NCI-H1417 (cell line): ENCODE data around the gene PSRC1.
A peak's percentile ranks its signal among the peaks of the same experiment; 100 is the strongest.

ENCODE experiments used
- DNase-seq, 3 experiments: peaks; one replicate each; lab custom pipeline; 2025; lab: John Stamatoyannopoulos, UW

Gene PSRC1

DNA sequence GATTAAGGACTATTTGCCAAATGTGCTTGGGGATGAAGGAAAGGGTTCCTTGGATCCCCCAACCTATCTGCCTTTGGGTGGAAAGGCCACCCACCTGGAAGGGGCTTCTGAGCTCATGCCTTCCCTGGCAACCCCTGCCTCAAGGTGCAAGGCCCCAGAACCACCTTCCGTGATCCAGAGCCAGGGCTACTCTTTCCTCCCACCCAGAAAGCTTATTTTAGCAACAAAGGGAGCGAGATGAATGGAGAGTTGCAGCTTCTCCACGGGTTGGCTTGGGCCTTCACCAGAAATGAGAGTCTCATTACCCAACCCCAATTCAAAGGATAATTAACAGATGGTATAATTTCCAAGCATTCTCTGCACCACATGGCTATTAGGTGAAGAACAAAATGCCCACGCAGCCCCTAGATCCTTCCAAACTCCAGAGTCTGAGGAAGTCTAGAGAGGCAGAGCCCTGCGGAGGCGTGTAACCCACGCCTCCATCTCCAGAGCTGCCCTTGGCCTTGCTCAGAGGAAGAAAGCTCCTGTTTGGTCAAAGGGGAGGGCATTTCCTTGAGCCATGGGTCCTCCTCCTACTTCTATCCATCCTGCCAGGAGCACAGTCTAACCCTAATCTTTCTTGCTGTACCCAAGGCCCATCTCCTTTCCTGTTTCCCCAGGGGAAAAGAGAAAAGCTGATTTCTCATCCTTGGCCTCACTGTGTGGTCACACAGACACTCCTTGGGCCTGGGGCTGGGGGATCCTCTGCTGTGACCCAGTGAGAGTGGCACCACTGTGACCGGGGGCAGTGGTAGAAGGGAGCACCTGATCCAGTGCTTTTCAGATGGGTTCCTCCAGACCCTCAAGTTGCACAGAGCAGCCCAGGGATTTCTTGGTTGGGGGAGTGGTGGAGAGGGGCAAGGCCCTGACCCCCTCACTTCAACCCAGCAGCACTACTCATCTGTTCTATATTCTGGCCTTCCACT lies 35.3 kb downstream of the PSRC1 start:
- no peak for DNase-seq

DNA sequence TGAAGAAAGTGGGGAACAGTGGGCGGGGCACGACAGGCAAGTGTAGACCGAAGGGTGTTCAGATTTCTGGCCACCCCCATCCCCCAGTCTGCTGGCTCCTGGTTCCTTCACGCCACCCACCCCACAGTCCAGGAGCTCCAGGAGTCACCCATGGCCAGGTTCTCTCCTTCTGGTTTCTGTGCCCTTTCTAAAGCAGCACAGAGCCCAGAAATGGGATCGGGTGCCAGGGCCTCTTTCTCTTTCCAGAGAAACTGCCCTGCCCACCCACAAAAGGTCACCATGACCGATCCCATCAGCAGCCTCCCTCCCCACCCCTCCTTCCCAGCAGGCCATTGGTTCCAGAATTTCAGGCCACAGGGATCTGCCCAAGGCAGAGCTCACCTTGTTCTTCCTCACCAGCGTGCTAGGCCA lies 36.8 kb downstream of the PSRC1 start:
- no peak for DNase-seq

DNA sequence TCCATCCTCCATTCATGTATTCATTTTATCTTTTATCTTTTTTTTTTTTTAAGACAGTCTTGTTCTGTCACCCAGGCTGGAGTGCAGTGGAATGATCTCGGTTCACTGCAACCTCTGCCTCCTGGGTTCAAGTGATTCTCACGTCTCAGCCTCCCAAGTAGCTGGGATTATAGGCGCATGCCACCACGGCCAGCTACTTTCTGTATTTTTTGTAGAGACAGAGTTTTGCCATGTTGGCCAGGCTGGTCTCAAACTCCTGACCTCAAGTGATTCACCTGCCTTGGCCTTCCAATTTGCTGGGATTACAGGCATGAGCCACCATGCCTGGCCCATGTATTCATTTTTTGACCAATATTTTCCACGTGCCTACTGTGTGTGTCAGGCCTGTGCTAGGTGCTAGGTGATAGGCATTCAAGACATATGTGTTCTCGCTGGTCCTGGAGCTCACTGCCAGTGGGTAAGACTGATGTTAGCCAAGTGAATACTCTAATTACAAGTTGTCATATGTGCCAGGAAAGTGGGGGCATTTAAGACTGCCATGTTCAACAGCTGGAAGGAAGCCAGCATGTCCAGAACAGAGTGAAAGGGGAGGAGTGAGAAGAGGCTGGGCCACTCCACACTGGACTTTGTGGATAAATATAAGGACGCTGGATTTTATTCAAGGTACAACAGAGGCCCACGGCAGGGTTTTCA lies 38.9 kb downstream of the PSRC1 start:
- no peak for DNase-seq

DNA sequence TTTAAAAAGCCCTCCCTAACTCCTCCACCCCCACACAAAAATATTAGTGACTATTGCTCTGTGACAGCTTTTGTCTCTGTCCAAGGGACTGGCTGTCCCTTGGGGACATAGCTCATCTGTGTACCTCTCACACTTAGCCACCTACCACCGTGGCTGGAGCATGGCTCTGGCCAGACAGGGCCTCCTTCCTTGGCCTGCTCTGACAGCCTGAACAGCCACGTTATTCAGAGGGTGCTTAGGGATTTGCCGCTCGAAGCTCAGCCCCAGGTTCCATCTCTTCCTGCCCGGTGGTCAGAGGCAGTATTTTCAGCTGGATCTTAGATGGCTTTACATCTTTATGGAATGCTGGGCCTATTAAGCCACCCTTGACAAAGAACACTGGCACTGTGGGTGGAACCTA lies 39.7 kb downstream of the PSRC1 start:
- no peak for DNase-seq

DNA sequence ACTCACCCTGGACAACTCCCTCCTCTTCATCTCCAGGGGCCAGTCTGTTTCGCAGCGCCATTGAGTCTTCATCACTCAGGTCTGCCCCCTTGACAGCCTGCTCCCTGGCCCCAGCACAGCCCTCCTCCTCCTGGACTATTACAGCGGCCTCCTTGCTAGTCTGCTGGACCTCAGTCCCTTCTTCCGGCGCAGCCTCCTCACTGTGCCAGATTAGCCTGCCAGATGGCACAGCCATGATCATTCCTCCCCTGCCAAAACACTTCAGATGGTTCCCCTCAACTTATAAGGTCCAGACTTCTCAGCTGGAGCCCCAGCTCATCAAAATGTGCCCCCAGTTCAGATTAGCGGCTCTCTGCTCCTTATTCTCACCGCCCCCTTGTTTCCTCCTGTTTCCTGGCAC lies 40.6 kb downstream of the PSRC1 start:
- no peak for DNase-seq

DNA sequence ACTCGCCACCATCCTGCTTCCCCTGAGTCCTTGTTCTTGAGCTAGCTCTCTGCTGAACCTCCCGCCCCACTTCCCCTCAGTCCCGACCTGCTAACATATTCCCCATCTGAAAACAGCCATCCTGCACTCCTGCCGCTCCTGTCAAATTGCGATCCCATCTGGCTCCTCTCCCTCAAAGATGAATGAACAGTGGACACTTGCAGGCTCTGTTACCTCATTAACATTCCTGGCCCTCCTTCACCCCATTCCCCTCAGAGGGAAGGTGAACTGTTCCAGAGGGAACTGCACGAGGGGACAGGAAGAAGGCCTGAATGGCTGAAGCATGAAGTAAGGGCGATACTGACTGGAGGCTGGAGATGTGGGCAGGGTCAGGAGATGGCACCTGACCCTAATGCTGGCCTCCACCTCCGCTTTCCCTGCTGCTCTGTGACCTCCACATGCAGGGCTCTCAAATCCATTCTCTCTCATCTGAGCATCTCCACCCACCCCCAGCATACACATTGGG lies 41.1 kb downstream of the PSRC1 start:
- no peak for DNase-seq

DNA sequence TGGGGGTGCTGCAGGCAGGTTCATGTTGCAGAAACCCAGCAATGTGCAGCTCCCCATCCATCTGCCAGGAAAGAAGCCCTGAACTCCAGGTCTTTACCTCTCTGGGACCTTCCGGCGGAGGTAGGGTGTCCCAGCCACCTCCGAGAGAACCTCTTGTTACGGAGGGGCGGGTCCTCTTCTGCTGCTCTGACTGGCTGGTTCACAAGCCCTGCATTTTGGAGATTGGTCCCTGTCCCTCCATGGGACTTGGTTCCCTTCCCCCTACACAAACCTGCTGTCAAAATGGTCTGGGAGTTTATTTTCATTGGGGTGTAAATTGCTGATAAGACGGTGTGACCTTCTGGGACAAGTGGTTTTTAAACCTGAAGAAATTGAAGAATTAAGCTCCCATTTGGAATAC lies 41.6 kb downstream of the PSRC1 start:
- DNase-seq: no peak

DNA sequence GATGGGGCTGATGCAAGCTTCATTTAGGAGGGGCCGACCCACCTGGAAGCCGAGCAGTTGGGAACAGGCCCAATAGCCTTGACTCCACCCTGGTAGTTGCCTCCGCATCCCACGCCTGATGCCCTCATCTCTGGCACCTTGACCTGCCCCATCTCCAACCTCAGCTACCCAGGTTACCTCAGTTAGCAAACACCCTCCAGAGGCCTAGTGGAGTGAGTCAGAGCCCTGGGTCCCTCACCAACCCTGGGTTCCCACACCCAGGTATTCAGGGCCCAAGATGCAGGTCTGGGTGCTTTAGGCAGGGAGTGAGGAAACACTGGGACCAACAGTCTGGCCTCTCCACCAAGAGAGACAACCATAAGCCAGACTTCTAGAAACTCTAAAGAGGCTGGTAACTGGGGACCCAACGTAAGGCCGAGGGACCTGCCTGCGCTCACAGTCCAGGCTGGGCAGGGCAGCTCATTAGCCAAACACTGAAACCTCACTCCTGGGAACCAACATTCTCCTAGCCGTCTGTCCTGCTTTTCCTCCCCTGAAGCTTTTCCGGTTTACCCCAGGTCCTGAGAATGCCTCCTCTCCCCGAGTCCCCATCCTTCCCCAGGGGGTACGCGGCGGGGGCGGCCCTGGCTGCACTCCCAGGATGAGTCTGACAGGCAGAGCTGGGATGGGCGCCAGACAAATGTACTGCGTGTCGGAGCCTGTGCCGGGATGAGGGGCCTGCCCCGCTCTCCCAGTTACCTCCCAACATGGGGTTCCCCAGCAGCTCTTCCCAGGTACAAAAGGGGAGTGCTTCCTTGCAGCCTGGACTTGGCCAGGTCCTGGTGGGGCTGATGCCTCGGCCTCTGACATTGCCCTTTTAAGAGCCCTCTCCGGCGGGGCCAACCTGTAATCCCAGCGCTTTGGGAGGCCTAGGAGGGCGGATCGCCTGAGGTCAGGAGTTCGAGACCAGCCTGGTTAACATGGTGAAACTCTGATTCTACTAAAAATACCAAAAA lies 42.5 kb downstream of the PSRC1 start:
- peak in 1 of 3 experiments; percentile 17 for DNase-seq

DNA sequence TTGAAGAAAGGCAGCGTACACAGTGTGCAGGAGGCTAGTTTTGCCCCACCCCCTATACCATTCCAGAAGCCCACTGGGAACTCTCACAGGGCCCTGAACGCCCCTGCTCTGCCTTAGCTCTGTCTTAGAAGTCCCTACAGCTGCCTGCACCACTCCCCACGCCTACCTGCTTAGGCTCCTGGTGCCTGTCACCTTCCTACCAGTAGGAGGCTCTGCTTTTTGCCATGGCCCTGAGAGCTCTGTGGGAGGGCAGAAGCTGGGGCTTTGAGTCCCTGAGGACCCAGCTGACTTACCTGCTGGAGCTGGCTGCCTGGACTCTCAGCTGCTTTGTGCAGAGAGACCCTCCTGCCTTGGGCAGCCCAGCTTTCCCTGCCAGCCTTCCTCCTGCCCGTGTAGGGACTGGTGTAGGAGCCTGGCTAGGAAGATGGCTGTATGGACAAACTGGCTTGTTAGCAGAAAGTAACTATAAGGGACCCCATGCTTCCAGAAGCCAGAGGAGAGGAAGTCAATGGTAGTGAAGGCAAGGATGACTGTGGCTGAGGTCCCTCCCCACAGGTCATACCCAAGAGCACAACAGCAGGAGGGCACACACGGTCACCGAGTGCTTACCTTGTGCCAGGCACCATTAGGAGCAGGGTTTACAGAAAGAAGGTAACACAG lies 43.4 kb downstream of the PSRC1 start:
- peak in 2 of 3 experiments; percentile 19 to 26 for DNase-seq

DNA sequence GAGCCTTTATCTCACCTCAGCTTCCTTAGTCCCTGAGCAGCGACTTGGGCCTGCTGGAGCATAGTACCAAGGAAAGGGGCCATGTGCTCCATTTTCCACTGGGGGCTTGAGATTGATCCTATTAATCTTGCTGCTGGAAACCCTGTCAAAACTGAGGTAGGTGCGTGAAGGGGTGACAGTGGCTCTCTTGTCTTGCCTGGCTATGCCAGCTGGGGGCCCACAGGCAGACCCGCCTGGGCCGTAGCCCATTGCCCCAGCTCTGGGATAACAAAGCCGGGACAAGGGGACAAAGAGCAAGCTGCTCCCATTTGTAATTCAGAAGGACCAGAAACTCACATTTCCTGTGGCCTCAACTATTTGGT lies 43.9 kb downstream of the PSRC1 start:
- no peak for DNase-seq

DNA sequence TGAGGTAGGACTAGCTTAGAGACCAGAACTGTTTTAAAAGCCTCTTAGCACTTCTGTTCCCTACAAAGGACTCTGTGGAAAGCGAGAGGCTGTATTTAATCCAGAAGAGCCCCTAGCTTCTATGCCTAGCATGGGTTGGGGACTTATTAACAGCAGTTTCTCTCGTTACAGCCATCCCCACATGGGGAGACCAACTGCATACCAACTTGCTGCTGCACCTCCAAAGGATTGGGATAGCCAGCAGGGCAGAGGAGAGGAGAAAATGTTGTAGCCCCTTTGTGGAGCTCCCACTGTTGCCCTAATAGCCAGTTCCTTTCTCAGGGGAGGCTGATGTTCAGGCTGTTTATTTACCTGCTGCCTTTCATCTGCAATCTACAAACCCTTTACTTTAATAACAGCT lies 44.6 kb downstream of the PSRC1 start:
- no peak for DNase-seq

DNA sequence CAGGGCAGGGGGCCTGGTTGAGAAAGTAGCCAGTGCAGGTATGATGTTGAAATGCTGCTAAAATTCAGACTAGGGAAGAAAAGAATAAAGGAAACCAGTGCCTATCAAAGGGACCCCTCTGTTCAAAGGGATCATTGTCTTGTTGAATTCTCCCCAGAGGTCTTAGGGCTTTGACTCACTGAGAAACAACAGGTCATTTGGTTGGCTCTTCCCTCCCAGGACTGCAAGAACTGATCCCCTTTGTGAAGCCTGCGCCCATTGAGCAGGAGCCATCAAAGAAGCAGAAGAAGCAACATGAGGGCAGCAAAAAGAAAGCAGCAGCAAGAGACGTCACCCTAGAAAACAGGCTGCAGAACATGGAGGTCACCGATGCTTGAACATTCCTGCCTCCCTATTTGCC lies 45.4 kb downstream of the PSRC1 start:
- DNase-seq: no peak

DNA sequence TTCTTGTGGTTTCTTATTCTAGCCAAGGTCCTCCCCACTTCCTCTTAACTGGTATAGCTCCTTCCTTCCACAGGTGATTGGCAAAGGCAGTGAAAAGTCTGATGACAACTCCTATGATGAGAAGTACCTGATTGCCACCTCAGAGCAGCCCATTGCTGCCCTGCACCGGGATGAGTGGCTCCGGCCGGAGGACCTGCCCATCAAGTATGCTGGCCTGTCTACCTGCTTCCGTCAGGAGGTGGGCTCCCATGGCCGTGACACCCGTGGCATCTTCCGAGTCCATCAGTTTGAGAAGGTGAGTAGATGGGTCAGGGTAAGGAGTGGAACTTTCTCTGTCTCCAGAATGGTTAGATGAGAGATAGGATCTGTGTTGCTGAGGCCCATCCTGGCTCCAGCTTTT lies 47.8 kb downstream of the PSRC1 start:
- DNase-seq: no peak

DNA sequence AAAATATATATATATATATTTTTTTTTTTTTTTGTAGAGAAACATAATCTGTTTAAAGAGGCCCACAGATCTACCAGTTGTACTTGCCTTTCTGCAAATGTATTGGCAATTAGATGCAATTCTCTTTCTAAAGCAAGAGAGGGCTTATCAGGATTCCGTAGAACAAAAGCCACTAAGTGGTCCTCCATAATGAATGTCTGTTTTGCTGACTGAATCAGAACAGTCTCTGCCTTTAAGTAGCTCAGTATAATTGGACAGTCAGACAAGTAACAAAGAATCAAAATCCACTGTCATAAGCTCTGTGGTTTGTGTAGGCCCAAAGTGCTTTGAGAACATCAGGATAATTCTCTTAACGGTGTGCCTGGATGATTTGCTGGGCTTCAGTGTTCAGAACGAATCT lies 51.9 kb downstream of the PSRC1 start:
- DNase-seq: peak in 1 of 3 experiments; percentile 34
